ENCODE measurements around the gene SELPLG.

DNA sequence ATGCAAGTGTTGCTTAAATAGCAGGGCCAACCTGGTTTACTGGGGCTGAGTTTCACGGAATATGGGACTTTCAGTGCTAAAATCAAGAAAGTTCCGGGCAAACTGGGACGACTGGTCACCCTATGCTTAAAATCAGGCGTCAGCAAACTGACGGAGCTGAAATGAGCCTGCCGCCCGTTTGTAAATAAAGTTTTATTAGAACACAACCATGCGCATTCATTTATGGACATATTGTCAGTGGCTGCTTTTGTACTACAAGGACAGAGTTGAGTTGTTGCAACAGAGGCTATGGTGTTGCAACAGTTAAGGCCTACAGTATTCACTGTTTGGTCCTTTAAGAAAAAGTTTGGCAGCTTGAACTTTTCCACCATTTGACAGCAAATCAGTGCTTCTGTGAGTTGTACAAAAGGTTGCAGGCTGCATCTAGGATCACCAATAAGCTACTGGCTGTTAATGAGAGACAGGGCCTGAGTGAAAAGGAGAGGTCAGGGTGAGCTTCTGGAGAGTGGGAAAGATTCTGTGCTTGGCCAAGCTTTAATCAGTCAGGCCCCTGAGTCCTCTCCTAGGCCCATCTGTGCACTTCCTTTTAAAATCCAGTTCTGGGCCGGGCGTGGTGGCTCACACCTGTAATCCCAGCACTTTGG is 13.3 kb downstream of the SELPLG start:
- TF ChIP-seq, protein P1, sequence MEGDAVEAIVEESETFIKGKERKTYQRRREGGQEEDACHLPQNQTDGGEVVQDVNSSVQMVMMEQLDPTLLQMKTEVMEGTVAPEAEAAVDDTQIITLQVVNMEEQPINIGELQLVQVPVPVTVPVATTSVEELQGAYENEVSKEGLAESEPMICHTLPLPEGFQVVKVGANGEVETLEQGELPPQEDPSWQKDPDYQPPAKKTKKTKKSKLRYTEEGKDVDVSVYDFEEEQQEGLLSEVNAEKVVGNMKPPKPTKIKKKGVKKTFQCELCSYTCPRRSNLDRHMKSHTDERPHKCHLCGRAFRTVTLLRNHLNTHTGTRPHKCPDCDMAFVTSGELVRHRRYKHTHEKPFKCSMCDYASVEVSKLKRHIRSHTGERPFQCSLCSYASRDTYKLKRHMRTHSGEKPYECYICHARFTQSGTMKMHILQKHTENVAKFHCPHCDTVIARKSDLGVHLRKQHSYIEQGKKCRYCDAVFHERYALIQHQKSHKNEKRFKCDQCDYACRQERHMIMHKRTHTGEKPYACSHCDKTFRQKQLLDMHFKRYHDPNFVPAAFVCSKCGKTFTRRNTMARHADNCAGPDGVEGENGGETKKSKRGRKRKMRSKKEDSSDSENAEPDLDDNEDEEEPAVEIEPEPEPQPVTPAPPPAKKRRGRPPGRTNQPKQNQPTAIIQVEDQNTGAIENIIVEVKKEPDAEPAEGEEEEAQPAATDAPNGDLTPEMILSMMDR (conservative IDR thresholded peaks at IDR 0.05; ENCODE audit: low read depth, low read length): no peak
- TF ChIP-seq POLR2A (IDR thresholded peaks at IDR 0.05; ENCODE audit: low read depth, low read length) (no peak), MXI1 (IDR thresholded peaks at IDR 0.05; ENCODE audit: borderline replicate concordance, low read depth, low read length) (no peak), CHD1 (IDR thresholded peaks at IDR 0.05; ENCODE audit: low read depth, low read length) (no peak), RCOR1 (IDR thresholded peaks at IDR 0.05; ENCODE audit: insufficient replicate concordance, low read length) (no peak)

Measured in IMR-90 (cell line).